CD4-positive, alpha-beta T cell treated with Interleukin-12 subunit alpha and Interleukin-12 subunit beta, for 1 hour (primary cell): ENCODE results near the gene NLRP9.
A peak's percentile ranks its signal among the peaks of the same experiment; 100 is the strongest.
"Not testable (repeated sequence)": the region's sequence is repeated elsewhere in the genome, so short reads cannot be mapped to it uniquely, and the experiment has no call there.

Experiments
- DNase-seq: peaks from one replicate; pipeline ENCODE4 v3.0.0-alpha.2; 2020

Gene NLRP9

GRCh38 chr19:55738302-55738701, at the start of gene NLRP9:
Gene NLRP9 (minus strand): TSS chr19:55738402. CDS start chr19:55738374, 28 bp downstream.
- DNase-seq = no peak

GRCh38 chr19:55781112-55781511, 42.9 kb upstream of the NLRP9 start:
- no peak for DNase-seq

DNA sequence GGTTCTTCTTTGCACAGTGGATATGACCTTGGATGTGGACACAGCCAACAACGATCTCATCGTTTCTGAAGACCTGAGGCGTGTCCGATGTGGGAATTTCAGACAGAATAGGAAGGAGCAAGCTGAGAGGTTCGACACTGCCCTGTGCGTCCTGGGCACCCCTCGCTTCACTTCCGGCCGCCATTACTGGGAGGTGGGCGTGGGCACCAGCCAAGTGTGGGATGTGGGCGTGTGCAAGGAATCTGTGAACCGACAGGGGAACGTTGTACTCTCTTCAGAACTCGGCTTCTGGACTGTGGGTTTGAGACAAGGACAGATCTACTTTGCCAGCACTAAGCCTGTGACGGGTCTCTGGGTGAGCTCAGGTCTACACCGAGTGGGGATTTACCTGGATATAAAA, 40.1 kb upstream of the NLRP9 start:
- DNase-seq = no peak

GRCh38 chr19:55777528-55777927, 39.3 kb upstream of the NLRP9 start:
- no peak for DNase-seq

DNA sequence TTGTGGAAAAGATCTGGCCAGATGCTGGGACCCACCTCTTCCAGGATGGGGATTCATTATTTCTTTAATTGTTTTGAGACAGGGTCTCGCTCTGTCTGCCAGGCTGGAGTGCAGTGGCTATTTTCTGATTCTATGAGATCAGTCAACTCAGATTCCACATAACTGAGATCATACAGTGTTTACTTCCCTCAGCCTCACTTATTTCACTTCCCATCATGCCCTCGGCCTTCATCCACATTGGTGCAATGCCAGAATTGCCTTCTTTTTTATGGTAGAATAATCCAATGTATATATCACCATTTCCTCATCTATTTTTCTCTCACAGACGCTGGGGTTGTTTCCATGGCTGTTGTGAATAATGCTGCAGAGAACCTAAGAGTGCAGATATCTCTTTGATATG, 31.4 kb upstream of the NLRP9 start:
- not testable (repeated sequence) for DNase-seq

GRCh38 chr19:55768818-55769217, 30.6 kb upstream of the NLRP9 start, which contains the start of gene RFPL4AL1:
Gene RFPL4AL1 (plus strand): TSS chr19:55769118. CDS start chr19:55771805, 2,687 bp downstream.
- not testable (repeated sequence) for DNase-seq

DNA sequence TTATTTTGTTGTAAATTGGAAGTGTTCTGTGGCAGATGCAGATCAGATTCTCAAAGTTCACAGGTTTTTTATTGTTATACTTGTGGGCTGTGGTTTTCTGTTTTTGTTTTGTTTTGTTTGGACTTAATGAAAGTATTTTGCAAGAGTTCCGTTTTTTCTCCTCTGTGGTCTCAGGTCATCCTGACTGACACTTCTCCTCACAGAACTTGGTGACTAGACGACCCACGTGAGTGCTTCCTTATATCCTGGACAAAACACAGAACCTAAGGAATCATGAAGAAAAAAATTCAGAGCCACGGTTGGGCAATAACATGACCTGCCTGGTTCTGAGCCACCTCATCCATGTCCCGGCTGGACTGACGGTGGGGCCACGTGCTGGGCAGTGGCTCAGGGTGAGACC, 28.3 kb upstream of the NLRP9 start:
- DNase-seq = no peak

GRCh38 chr19:55758797-55759196, 20.6 kb upstream of the NLRP9 start, which contains the start of gene RFPL4A:
Gene RFPL4A (plus strand): TSS chr19:55759097. CDS start chr19:55761801, 2,704 bp downstream.
- not testable (repeated sequence) for DNase-seq

DNA sequence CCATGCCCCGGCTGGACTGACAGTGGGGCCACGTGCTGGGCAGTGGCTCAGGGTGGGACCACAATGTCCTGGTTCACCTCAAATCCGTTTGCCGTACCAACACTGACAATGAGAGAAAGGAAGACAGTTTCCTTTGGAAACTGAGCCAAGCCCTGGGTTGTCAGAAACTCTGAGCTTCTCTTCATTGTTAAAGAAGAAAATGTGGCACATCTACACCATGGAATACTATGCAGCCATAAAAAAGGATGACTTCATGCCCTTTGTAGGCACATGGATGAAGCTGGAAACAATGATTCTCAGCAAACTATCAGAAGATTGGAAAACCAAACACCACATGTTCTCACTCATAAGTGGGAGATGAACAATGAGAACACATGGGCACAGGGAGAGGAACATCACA, 18.6 kb upstream of the NLRP9 start:
- DNase-seq = not testable (repeated sequence)

DNA sequence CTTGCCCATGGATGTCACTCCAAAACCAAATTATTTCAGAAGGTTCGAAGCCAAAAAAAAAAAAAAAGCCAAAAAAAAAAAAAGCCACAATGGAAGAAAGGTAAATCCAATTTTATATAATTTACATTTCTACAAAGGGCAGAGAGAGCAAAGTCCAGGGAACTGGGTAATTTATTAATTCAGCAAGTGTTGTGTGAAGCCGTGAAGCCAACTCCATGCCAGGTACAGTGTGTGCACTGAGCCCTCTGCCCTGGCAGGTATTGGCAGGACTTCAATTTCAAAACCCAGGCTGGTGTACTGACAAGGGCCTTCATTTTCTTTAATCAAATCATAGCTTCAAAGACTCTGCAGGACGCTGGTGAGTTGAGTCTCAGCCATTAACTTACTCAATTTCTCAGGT, 15.2 kb upstream of the NLRP9 start:
- no peak for DNase-seq

DNA sequence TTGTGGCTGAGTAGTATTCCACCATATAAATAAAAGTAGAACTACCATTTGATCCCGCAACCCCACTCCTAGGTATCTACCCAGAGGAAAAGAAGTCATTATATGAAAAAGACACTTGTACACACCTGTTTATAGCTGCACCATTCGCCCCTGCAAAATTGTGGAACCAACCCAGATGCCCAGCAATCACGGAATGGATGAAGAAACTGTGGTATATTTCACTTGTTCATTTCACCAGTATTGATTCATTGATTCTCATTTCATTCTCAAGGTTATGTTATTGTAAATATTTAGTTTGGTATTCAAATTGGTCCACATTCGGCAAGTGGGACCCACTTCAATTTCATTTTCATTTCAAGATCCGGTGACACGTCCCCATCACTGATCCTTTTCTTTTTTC, 12.5 kb upstream of the NLRP9 start:
- DNase-seq = no peak

DNA sequence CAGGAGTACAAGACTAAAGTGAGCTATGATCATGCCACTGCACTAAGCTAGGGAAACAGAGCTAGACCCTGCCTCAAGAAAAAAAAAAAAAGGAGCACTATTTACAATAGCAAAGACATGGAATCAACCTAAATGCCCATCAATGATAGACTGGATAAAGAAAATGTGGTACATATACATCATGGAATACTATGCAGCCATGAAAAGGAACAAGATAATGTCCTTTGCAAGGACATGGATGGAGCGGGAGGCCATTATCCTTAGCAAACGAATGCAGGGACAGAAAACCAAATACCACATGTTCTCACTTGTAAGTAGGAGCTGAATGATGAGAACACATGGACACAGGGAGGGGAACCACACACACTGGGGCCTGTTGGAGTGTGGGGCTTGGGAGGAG, 7.8 kb downstream of the NLRP9 start:
- not testable (repeated sequence) for DNase-seq

GRCh38 chr19:55723491-55723890, 14.7 kb downstream of the NLRP9 start:
- no peak for DNase-seq

DNA sequence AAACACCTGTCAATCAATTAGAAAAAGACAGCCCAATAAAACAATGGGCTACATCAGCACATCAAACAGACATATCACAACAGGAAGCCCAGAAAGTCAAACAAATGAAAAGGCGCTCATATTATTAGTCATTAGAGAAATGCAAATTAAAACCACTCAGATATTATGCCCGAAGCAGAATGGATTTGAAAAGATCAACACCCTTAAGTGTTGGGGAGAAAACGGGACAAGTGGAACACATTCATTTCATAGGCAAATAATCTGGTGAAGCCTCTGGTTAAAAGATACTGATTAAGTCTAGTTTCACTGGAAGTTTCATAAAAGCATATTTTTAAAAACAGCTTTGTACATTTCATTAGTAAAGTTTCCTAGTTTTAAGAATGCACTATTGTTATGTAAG, 17.4 kb downstream of the NLRP9 start:
- no peak for DNase-seq

GRCh38 chr19:55720214-55720746, 17.9 kb downstream of the NLRP9 start:
- no peak for DNase-seq

- not testable (repeated sequence) for DNase-seq
Measured at GRCh38 chr19:55717879-55718711, 20.1 kb downstream of the NLRP9 start.

- no peak for DNase-seq
Measured at GRCh38 chr19:55717251-55717650, 21.0 kb downstream of the NLRP9 start.

- DNase-seq = no peak
Measured at GRCh38 chr19:55716531-55716930, 21.7 kb downstream of the NLRP9 start.

DNA sequence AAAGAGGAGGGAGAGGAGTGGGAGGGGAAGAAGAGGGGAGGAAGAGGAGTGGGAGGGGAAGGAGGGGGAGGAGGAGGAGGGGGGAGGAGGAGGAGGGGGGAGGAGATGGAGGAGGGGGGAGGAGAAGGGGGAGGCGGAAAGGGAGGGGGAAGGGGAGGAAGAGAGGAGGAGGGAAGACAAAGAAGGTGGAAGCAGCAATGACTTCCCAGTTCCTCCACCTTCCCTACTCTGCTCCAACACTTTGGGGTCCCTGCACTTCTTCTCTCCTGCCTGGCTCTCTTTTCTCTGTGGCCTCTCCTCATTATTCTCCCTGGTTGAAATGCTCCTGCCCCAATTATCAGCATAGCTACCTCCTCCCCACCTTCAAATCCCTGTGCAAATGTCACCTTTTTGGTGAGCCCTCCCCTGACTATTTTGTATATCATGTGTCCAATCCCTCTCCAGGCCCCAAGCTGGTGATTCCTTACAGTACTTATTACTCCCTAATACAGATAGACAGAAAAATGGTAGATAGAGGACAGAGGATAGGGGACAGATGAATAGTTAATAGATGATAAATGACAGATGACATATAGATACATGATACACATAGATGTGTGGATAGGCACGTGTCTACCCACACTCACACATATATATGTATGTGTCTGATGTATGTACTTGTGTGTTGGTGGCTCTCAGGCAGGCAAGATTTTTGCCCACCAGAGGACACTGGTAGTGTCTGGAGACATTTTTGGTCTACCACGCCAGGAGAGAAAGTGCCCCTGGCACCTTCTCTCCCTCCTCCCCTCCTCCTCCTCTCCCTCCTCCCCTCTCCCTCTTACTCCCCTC, 25.2 kb downstream of the NLRP9 start:
- no peak for DNase-seq

GRCh38 chr19:55711719-55712118, 26.5 kb downstream of the NLRP9 start:
- no peak for DNase-seq

GRCh38 chr19:55705972-55706371, 32.2 kb downstream of the NLRP9 start:
- DNase-seq = no peak

GRCh38 chr19:55704494-55705245, 33.5 kb downstream of the NLRP9 start:
- DNase-seq = no peak

DNA sequence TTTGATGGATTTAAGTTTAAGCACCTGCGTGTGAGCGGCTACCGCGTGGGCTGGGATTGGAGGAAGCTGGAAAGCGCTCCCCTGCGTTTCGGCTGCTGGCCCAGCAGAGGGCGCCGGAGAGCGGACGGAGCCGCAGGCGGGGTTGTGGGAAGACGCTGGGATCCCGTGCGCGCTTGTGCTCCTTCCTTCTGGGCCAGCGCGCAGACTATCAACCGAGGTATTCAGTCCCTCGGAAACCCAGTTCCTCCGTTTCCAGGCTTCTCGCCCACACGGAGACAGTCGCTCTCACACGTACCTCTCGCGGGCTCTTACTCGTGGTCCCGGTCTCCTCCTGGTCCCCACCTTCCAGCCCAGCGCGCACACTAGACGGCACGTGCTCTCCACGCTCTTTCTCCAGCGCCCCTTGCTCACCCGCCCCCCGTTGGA, 34.4 kb downstream of the NLRP9 start:
- DNase-seq = peak; percentile 44
